CD4-positive, alpha-beta T cell treated with Interferon alpha-2 for 1 hour (primary cell): Measurements from ENCODE around the gene CADPS2.
A peak's percentile ranks its signal among the peaks of the same experiment; 100 is the strongest.

Experiments
- DNase-seq, 2 donors: peaks; one replicate each; pipeline ENCODE4 v3.0.0-alpha.2; 2020 to 2022

Gene CADPS2

DNA sequence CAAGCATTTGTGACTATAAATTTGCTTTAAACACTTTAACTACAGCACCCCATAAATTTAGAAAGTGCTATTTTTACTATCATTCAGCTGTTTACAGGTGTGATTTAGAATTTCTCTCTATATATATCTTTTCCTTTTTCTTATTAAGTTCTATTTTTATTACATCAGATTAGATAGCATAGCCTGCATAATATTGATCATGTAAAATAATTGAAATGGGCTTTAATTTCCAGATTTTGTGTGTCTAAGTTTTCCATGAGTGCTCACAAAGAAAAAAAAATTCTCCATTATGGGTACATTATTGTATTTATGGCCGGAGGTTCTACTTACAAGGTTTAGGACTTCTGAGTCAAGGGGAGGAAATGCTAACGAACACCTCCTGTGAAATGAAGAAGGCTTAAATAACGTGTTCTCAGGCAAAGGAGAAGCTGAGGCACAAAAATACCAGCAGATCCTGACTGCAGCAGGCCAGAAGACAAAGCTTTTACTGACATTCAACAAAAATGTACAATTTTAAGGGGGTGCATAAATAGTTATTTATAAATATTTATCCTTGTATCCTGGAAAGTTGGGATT is 301.5 kb downstream of the CADPS2 start:
- DNase-seq, result no peak

DNA sequence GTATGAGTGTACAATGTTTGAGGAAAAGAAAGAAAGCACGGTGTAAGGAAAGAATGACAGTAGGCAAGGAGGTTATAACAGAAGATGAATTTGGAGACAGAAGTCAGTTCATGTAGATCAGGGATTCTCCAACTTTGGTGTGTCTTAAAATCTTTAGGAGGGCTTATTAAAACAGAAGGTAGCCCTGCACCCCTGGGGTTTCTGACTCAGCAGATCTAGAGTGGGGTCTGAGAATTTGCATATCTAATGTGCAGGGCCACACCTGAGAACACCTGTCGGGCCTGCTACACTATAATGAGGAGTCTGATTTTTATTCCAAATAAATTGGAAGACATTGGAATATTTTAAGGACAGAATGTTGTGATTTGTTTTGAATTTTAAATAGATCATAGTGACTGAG is 307.9 kb downstream of the CADPS2 start:
- DNase-seq, result no peak

DNA sequence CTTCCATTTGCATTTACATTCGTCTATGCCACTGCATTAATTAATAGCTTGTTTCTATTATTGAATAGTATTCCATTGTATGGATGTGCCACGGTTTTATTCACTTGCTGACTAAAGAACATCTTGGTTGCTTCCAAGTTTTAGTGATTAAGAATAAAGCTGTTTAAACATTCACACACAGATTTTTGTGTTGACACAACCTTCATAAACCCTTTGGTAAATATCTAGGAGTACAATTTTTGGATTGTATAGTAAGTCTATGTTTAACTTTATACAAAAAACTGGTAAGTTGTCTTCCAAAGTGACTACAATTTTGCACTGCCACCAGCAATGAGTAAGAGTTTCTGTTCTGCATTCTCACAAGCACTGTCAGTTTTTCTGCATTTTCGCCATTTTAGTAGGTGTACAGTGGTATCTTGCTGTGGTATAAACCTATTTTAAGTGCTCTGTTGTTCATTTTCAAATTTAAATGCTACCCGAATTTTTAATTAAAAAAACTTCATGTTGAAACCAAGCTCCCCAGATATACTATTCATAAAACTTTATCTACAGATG is 308.7 kb downstream of the CADPS2 start:
- DNase-seq, result no peak

DNA sequence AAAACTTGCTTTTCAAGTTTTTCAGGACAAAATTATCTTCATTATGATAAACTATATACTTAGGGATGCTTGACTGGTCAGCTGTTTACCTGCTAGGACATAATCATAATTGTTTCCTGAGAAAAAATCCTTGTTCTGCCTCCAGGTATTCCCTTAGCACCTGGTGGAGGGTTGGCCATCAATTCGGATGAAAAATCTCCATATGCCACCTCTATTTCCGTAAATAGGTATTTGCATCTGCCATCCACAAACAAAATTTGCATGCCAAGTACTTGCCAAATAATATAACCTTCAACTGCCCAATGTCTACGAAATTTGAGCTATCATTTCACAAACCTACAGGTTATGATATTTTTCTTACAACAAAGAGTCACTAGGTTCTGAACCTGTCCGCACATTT is 313.6 kb downstream of the CADPS2 start:
- DNase-seq, result no peak

DNA sequence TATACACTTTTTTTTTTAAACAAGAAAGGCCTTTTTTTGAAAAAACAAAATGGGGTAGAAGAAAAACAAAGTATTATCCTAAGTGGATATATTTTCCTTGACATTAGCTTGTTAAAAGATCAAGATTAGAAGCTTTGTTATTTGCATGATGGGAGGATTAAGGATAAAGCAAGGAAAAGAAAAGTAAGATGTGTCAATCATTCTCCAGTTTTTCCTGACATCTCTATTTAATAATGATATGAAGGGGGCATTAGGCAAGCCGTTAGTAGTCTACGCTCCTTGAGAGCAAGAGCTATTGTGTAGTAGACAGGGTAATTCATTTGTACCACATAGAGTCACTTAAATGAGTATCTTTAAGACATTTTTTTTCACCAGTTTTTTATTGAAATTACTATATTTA is 324.9 kb downstream of the CADPS2 start:
- DNase-seq, result no peak

DNA sequence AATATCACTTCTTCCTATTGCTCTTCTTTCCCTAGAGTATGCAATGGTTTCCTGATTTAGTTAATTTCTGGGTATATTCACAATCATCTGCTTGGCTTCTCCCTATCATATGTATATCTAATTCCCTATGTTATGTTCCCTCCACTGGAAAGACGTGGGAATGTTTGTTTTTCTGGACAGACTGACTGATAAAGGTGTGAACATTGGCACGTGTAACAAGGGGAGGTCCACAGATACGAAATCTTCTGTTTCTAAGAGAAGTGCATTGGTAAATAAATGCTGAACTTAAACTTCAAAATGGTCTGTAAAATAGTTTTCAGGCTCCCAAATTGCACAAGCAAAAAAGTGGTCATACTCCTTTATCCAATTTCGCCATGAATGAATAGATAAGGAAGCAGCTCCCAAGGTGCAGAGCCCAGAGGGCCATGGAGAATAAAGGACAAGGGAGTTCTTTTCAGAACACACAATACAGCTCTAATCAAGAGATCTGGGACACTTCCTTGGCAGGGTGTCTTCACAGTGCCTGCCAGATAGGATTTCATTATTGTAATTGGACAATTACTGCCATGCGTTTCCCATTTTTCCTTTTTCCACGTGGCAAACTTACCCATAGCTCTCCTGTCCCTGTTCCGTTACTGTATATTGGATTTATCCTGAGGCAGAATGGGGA is 329.3 kb downstream of the CADPS2 start:
- DNase-seq, result no peak

DNA sequence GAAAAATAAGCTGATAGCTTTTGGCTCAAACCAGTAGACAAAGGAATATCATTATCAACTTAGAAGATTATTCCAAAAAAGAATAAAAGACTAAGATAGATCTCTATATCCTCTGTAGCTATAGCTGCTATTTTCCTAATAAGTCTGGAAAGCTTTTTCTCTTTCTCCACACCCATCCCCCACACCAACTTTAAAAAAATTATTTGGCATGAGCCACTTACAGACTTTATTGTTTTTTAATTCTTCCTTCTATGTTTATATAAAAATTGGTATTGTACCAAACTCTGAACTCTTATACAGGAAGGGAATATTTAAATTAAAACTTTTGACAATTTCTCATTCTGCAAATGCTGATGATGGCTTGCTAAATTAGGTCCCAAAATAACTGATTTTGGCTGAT is 330.0 kb downstream of the CADPS2 start:
- DNase-seq, result no peak

DNA sequence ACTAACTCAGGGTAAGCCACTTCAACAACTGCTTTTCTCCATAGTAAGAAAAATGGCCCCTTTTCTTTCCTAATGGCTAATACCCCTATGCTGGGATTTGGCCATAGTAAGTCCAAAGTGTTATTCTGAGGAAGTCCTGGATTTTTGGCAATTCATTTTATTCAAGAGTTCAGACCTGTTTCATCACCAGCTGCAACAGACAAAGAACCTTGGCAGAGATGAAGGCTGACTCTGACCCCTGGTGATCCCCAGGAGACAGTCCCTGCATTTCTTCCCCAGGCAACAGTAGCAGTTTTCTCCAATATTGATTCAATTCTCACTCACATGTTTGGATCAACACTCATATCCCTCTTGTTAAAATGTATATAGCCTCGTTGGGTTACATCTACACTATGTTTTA is 332.5 kb downstream of the CADPS2 start:
- no peak for DNase-seq

DNA sequence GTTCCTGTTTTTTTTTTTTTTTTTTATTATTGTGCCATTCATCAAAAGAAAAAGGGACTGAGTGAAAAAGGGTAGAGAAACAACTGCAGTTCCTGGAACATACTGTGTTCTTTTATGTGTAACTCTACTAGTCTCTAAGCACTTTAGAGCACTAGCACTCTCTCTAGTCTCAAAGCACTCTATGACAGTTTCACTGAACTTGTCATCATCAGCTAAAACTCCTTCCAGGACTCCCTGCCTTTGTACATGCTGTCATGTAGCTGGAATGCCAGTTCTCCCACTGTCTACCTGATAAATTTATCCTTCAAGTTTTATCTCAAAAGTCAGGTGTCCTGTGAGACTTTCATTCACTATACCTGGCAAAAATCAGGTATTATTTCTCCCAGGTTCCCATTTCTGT is 333.5 kb downstream of the CADPS2 start:
- no peak for DNase-seq

DNA sequence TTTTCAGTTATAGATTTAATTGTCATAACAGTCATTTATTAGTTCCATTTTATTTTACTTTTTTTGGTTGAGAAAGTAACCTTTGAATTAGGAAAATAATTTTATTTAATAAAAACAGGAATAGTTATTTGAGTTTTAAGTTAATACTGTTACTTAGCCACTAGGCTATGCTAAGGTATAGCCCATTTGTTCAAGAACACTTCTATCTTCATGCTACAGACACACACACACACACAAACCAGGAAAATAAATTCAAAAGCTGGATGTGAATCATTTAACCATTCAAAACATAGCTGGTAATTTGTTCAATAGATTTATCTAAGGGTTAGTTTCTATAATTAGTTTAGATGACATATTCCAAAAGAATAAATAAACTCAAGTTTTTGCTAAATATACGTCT is 335.7 kb downstream of the CADPS2 start:
- no peak for DNase-seq

DNA sequence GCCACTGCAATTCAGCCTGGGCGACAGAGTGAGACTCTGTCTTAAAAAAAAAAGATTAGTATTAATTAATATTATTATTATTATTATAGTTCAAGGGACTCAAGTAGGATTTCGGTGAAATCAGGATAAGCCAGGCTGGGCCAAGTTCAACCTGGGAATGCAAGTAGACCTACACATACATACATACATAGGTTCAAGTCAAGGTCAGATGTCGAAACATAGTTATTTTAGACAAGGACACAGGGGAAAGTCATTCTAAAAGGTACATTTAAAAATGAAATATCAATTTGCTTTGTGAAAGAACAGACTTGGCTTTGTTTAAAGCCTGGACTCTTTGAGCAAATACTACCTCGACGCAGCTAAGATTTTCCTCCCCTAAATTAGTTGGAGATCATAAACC is 336.7 kb downstream of the CADPS2 start:
- no peak for DNase-seq

DNA sequence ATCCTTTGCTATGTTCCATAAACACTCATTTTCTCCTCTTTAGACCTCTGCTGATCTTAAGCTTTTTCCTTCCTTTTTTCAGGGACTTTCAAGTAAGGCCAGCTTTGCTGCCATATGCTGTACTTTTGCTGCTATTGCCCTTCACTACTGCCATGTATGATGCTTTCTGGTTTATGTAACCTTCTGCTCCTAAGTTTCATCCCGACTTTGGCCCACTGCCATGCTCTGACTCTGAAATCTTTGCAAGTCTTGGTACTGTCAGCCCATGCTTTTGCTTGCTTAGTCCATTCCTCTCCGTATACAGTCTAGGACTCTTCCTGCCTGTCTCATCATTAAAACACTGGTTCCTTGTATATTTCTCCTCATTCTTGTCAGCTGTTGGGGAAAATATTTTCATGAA is 339.8 kb downstream of the CADPS2 start:
- DNase-seq, result no peak

DNA sequence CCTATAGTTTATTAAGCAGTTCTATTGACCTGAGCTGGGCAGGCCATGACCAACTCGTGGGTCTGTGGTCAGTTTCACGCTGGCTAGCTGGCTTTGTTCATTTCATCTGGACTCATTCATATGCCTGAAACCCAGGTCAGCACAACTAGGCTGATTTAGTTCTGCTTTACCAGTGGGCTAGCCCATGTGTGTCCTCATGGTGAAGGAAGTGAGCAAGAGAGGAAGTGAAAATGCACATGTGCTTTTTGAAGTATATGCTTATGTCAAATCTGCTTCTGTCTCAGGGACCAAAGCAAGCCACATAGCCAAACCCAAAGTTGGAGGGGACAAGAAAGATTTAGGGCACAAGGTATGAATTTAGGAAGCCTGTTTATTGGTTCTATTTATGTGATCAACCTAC is 341.8 kb downstream of the CADPS2 start:
- peak in 1 of 2 donors; percentile 1 for DNase-seq

DNA sequence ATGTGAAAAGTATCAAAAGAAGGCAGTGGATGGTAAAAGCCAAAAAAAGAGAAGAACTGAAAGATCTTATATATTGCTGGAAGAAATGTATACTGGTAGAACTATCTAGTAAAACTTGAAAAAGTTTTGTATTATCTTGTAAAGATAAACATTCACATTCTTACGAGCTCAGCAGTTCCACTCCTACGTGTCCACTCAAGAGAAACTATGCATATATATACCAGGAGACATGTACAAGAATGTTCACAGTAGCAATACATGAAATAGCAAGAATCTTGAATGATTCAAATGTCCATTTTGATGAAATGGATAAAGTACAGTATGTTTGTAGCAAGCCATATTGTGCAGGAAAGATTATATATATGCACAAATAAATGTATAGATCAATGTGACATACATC is 342.4 kb downstream of the CADPS2 start:
- DNase-seq, result no peak

DNA sequence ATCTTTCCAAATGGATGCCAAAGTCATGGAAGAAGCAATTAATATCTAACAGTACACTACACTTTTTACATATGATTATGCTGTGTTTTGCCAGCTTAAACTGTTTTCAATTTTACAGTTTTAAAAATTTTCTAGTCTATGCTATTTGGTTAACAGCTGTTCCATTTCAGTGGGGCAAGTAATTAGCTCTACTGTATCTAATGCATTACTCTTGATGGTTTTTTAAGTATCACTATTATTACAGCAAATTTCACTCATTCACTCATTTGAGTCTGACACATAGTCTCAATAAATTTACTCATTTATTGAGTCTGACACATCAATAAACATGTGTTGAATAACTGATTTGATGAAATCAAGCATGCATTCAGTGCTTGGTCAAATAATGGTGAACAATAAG is 343.1 kb downstream of the CADPS2 start:
- DNase-seq, result no peak

DNA sequence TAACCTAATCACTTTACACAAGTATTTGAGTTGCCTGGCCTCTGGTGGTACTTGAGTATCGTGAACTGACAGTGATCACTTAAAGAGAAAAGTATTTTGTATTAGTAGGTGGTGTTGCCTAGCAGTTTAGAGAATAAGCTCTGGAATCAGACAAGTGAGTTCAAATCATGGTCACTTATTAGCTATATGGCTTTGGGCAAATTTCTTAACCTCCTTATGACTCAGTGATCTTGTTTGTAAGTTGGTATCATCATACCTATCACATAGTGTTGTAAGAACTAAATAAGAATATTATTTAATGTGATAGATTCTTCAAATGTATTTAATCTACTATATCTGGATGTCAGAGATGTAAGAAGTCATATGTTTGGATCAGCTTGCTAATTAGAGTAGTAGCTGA is 351.2 kb downstream of the CADPS2 start:
- DNase-seq, result no peak

DNA sequence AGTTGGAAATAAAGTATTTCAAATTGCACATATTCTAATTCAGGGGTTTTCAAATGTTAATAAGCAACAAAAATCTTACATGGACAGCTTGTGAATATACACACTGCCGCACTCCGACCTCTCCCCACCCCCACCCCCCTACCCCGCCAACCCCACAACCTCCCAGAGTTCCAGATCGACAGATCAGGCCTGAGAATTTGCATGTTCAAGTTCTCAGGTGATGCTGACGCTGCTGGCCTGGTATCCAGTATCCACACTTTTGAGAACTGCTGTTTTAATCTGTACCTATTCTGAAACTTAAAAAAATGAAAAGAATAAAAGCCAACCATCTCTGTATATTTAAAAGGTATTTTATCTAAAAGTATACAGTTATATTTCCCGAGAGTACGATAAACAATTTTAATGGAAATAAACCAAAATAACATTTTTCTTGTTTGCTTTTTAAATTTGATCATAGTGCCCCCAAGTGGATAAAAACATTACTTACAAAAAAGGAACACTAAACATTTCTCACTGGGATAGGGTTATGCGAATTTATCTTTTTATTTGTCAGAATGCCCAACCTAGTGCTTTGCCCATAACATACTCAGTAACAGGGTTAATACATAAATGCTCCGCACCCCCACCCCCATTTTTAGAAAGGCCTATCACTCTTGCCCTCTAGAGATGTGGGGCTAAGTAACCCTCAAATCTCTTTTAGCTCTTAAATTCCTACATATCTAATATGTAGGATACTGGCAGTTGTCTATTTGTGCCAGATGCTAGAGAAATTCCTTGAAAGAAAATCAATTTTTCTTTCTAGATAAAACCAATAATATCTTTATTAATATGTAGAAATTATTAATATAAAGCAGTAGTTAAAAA is 353.6 kb downstream of the CADPS2 start:
- no peak for DNase-seq

DNA sequence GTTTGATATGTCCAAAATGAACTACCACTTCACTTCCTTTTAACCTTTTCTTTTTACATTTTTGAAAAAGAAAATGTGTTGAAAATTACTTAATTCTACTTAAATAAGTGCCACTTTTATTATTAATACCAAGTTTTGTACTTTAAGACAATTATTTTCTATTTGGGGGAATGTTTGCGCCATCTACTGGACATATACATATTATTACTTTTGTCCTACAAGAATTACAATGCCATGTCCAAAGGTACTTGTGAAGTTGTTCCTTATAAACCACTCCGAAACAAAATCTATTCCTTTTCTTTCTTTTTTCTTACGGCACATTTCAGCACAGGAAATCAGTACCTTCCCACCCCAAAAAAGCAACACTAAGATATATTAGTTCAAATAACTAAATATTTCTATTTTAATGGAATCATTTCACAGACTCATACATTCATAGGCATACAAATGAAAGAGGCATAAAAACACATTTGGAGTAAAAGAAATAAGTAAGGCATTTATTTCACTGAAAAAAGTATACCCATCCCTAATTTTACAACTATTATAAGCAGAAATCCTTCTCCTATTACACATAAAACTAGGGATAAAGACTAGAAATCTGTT is 357.3 kb downstream of the CADPS2 start:
- no peak for DNase-seq

DNA sequence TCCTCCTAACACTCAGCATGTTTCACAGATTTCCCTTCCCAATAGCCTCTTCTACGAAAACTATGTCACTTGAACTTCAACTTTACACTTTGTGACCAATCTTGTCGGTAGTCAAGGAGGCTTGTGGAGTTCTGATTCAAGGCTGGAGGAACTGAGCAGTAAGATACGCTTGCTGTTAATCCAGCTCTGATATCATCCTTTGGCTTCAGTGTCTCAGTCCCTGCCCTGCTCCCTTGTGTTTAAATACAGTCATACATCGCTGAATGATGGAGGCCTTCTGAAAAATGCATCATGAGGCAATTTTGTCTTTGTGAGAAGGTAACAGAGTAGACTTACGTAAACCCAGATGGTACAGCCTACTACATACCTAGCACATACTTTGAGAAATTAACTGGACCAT is 360.9 kb downstream of the CADPS2 start:
- DNase-seq, result no peak

DNA sequence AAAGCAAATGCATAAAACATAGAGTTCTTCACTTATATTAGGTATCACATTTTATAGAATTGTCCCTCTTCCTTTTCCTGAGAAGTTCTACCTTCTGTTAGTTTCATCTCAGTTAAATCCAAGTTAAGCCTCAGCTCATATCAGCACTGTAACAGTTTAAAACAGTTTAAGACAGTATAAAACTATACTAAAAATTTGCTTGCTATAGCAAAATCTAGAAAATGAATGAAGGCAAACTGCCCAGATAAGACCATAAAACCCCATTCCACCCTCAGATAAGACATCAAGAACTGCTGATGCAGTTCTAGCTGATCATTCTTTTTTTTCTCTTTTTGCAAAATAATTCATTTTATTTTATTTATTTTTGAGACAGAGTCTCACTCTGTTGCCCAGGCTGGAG is 364.5 kb downstream of the CADPS2 start:
- no peak for DNase-seq

DNA sequence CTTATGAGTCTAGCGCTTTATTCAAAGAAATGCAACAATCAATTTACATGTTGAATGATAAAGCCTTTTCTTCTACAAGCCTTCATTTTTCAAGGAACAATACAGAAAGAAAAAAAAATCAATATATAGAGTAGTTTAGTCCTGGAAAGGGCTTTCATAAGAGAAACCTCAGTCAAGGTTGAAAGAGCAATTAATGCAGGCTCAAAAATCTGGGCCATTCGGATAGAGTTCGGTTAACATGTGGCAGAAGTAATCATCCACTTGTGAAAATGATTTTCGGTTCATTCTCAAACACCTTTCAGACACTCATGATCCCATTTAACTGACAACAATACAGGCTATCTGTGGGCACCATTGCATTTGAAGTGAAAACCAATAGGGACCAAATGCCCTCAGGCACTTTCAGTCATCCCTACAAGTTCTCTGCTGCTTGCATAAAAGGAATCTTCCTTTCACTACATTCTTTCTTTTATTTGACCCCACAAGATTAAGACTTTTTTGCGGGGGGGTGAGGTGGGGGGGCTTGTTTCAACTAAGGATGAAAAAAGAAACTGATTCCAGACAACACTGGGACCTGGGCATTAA is 365.2 kb downstream of the CADPS2 start:
- no peak for DNase-seq

DNA sequence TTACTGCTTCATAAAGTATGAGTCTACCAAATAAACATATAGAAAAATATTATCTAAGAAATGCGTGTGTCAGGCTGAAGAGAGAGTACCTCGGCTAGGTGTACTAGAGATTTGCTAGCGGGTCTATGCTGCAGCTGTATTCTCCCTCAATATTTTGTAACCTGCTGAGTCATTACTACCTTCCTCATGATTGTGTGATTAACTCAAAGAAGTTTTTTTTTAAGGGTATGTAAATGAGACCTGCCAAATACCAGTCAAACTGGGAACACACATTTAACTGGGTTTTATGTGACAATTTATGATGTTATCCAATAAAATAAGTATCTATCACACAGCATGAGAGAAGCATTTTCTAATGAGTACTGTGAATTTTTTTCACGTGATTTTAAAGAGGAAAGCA is 367.8 kb downstream of the CADPS2 start:
- no peak for DNase-seq

DNA sequence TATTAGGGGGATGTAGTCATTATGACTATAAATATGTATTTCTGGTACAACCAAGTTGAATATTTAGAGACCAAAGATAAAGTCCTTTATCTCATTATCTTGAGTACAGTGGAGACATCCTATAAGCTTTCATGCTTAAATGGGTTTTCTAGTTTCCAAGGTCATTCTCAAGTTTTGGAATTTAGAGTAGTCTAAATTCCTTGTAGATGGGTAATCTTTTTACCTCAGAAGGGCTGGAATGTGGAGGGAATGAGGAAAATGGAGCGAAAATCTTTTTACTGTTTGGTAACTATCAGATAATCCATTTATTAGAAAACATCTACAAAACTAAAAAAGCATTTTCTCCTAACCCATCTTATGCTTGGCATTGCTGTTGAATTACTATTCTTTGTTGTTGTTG is 368.7 kb downstream of the CADPS2 start:
- no peak for DNase-seq
